H9 (cell line): ENCODE measurements around the gene EIF2D. TPM values are rescaled to one million over a fixed set of nuclear protein-coding genes. Genes with fewer than 3 reads are reported as not detected.

Experiments used
- DNase-seq: peaks from one replicate; pipeline ENCODE4 v3.0.0-alpha.2; 2017
- H2AFZ ChIP-seq: one replicate; pipeline ENCODE4 v1.6.1; 2013; ENCODE audit warnings: mild to moderate bottlenecking, low read length, control low read depth, moderate library complexity
- H2AK5ac ChIP-seq: 2 replicates; pipeline ENCODE4 v1.6.1; 2013; ENCODE audit warnings: low read length, control low read depth, mixed read lengths; ENCODE audit not compliant: insufficient read length
- H2BK120ac ChIP-seq: one replicate; pipeline ENCODE4 v1.6.1; 2013; ENCODE audit warnings: low read depth, mild to moderate bottlenecking, low read length, control low read depth, inconsistent platforms; ENCODE audit not compliant: poor library complexity, severe bottlenecking
- H2BK12ac ChIP-seq: 2 replicates; pipeline ENCODE4 v1.6.1; 2013; ENCODE audit warnings: low read length, control low read depth, mixed read lengths, low read depth; ENCODE audit not compliant: insufficient read length
- H2BK15ac ChIP-seq: 2 replicates; pipeline ENCODE4 v1.6.1; 2013; ENCODE audit warnings: low read depth, low read length, control low read depth
- H2BK20ac ChIP-seq: one replicate; pipeline ENCODE4 v1.6.1; 2013; ENCODE audit warnings: low read depth, mild to moderate bottlenecking, low read length, control low read depth, inconsistent platforms; ENCODE audit not compliant: poor library complexity, severe bottlenecking
- H2BK5ac ChIP-seq: 2 replicates; pipeline ENCODE4 v1.6.1; 2013; ENCODE audit warnings: low read length, control low read depth, mixed read lengths; ENCODE audit not compliant: insufficient read length
- H3K14ac ChIP-seq: 2 replicates; pipeline ENCODE4 v1.6.1; 2013; ENCODE audit warnings: low read length, control low read depth; ENCODE audit not compliant: insufficient read depth
- H3K18ac ChIP-seq: 2 replicates; pipeline ENCODE4 v1.6.1; 2013; ENCODE audit warnings: low read depth, mild to moderate bottlenecking, mixed read lengths, low read length, control low read depth; ENCODE audit not compliant: insufficient read length
- H3K23ac ChIP-seq: 2 replicates; pipeline ENCODE4 v1.6.1; 2013; ENCODE audit warnings: low read length, control low read depth, mixed read lengths, low read depth; ENCODE audit not compliant: insufficient read length
- H3K23me2 ChIP-seq: 2 replicates; pipeline ENCODE4 v1.6.1; 2013; ENCODE audit warnings: low read depth, mild to moderate bottlenecking, mixed read lengths, low read length, control low read depth; ENCODE audit not compliant: insufficient read length, poor library complexity, severe bottlenecking
- H3K27ac ChIP-seq: 2 replicates; pipeline ENCODE4 v1.5.1; 2013; ENCODE audit warnings: low read length, control low read depth, mixed read lengths, low read depth; ENCODE audit not compliant: insufficient read length
- H3K27me3 ChIP-seq: 2 replicates; pipeline ENCODE4 v1.6.1; 2013; ENCODE audit warnings: low read length, control low read depth, inconsistent platforms; ENCODE audit not compliant: insufficient read depth
- H3K4ac ChIP-seq: 2 replicates; pipeline ENCODE4 v1.6.1; 2013; ENCODE audit warnings: low read depth, mild to moderate bottlenecking, control low read depth, inconsistent platforms, low read length, moderate library complexity
- H3K4me1 ChIP-seq: 2 replicates; pipeline ENCODE4 v1.6.1; 2013; ENCODE audit warnings: low read length, control low read depth, inconsistent platforms; ENCODE audit not compliant: insufficient read depth
- H3K4me2 ChIP-seq: 2 replicates; pipeline ENCODE4 v1.6.1; 2013; ENCODE audit warnings: low read length, control low read depth, mixed read lengths; ENCODE audit not compliant: insufficient read length, insufficient read depth
- H3K56ac ChIP-seq: 2 replicates; pipeline ENCODE4 v1.6.1; 2013; ENCODE audit warnings: low read depth, mild to moderate bottlenecking, mixed read lengths, low read length, control low read depth; ENCODE audit not compliant: insufficient read length
- H3K79me1 ChIP-seq: 2 replicates; pipeline ENCODE4 v1.6.1; 2013; ENCODE audit warnings: low read depth, mild to moderate bottlenecking, moderate library complexity, low read length, control low read depth, inconsistent platforms; ENCODE audit not compliant: insufficient read depth, poor library complexity, severe bottlenecking
- H3K79me2 ChIP-seq: 2 replicates; pipeline ENCODE4 v1.6.1; 2013; ENCODE audit warnings: low read length, control low read depth, inconsistent platforms; ENCODE audit not compliant: insufficient read depth
- H3K9ac ChIP-seq: 2 replicates; pipeline ENCODE4 v1.6.1; 2013; ENCODE audit warnings: low read length, control low read depth, mixed read lengths; ENCODE audit not compliant: insufficient read length; ENCODE audit errors: extremely low read depth
- H3K9me3 ChIP-seq: one replicate; pipeline ENCODE4 v1.6.1; 2013; ENCODE audit warnings: low read depth, low read length, inconsistent platforms; ENCODE audit not compliant: control insufficient read depth
- H3T11ph ChIP-seq: one replicate; pipeline ENCODE4 v1.6.1; 2013; ENCODE audit warnings: mild to moderate bottlenecking, low read length, control low read depth, inconsistent platforms
- H4K20me1 ChIP-seq: one replicate; pipeline ENCODE4 v1.6.1; 2013; ENCODE audit not compliant: control insufficient read depth, insufficient read length, insufficient read depth
- H4K5ac ChIP-seq: 2 replicates; pipeline ENCODE4 v1.6.1; 2013; ENCODE audit warnings: low read depth, mild to moderate bottlenecking, mixed read lengths, low read length, control low read depth; ENCODE audit not compliant: insufficient read length
- H4K8ac ChIP-seq: replicated peaks from 2 replicates; pipeline ENCODE4 v1.6.1; 2013; ENCODE audit warnings: low read length, control low read depth, mixed read lengths, low read depth; ENCODE audit not compliant: insufficient read length
- H4K91ac ChIP-seq: 2 replicates; pipeline ENCODE4 v1.6.1; 2013; ENCODE audit warnings: low read depth, mild to moderate bottlenecking, moderate library complexity, mixed read lengths, low read length, control low read depth; ENCODE audit not compliant: insufficient read length
- H3K27ac Mint-ChIP-seq, 3 experiments: 2 replicates in 2 of 3; 3 replicates in 1 of 3; pipeline ENCODE4 v1.8.0; 2020 to 2021; ENCODE audit warnings: mixed read lengths in 3 of 3, mild to moderate bottlenecking in 1 of 3, moderate library complexity in 1 of 3
- H3K27me3 Mint-ChIP-seq: 2 replicates; pipeline ENCODE4 v1.8.0; 2021; ENCODE audit warnings: low read depth, mild to moderate bottlenecking, moderate library complexity, mixed read lengths
- H3K36me3 Mint-ChIP-seq, 3 experiments: 2 replicates in 2 of 3; 3 replicates in 1 of 3; pipeline ENCODE4 v1.8.0; 2020 to 2021; ENCODE audit warnings: low read depth in 3 of 3, mixed read lengths in 3 of 3; ENCODE audit not compliant: insufficient read depth in 1 of 3
- H3K4me1 Mint-ChIP-seq, 2 experiments: 2 replicates each; pipeline ENCODE4 v1.8.0; 2020; ENCODE audit warnings: mixed read lengths in 2 of 2
- H3K4me3 Mint-ChIP-seq, 2 experiments: 2 replicates in 1 of 2; 3 replicates in 1 of 2; pipeline ENCODE4 v1.8.0; 2020 to 2021; ENCODE audit warnings: mild to moderate bottlenecking in 2 of 2, mixed read lengths in 2 of 2, moderate library complexity in 1 of 2
- H3K9me3 Mint-ChIP-seq, 2 experiments: 2 replicates in 1 of 2; 3 replicates in 1 of 2; pipeline ENCODE4 v1.8.0; 2020; ENCODE audit warnings: mild to moderate bottlenecking in 2 of 2, mixed read lengths in 2 of 2, moderate library complexity in 1 of 2
- CTCF ChIP-seq: fragments of 200-600 bp; sonication (generic); conservative IDR thresholded peaks from 3 replicates; pipeline ENCODE4 v1.8.0; 2021; ENCODE audit warnings: antibody characterized with exemption, mild to moderate bottlenecking
- total RNA-seq: library from RNA; stranded (reverse); gene quantifications from 2 replicates; pipeline ENCODE4 v1.2.1, GENCODE V29; 2021

The EIF2D gene
- total RNA-seq, 1 experiment from 2014 or later: 35.8 TPM

GRCh38 chr1:206637605-206638004 lies 25.3 kb upstream of the EIF2D start:
- Histone ChIP-seq H4K91ac (no peak overlapping the region), H2BK20ac (no peak overlapping the region), H2AFZ (no peak overlapping the region), H3K4ac (no peak overlapping the region), H3K18ac (no peak overlapping the region), H3K9ac (no peak overlapping the region), H3K4me1 (peaks cover 3% of the 10 kb centered on the region; the same call in 1 of the 2 replicates), H3K27ac (no peak overlapping the region), H3K23me2 (peaks cover 14% of the 10 kb centered on the region), H3K9me3 (no peaks in the 10 kb centered on the region), H4K8ac (no peak overlapping the region), H3K14ac (no peak overlapping the region), H4K20me1 (no peaks in the 10 kb centered on the region), H2BK15ac (no peak overlapping the region), H4K5ac (no peak overlapping the region), H3K23ac (no peak overlapping the region), H2BK12ac (no peak overlapping the region), H2BK5ac (no peak overlapping the region), H3K79me1 (no peaks in the 10 kb centered on the region), H3K27me3 (no peaks in the 10 kb centered on the region), H2AK5ac (no peak overlapping the region), H3K4me2 (no peak overlapping the region), H3K79me2 (no peaks in the 10 kb centered on the region), H2BK120ac (no peak overlapping the region), H3K56ac (no peak overlapping the region), H3T11ph (no peak overlapping the region)
- no peak overlapping the region for H3K27ac Mint-ChIP-seq
- H3K4me1 Mint-ChIP-seq: peaks cover 26 to 27% of the 10 kb centered on the region in 2 experiments
- no peaks in the 10 kb centered on the region for H3K9me3 Mint-ChIP-seq
- no peak overlapping the region for H3K4me3 Mint-ChIP-seq
- H3K36me3 Mint-ChIP-seq: no peaks in the 10 kb centered on the region
- DNase-seq: no peak
- no peak for TF ChIP-seq CTCF
- peaks cover 26% of the 10 kb centered on the region for H3K27me3 Mint-ChIP-seq
